HepG2 (cell line): Measurements from ENCODE around the gene SERTAD2. TPM values are rescaled to one million over a fixed set of nuclear protein-coding genes. Genes with fewer than 3 reads are reported as not detected.

ENCODE experiments used
- HHEX ChIP-seq: IDR thresholded peaks from 2 replicates; pipeline ENCODE4 v1.6.1; 2016; ENCODE audit warnings: control low read depth
- KLF13 ChIP-seq: sonication (generic); formaldehyde crosslinking; IDR thresholded peaks from 2 replicates; pipeline ENCODE4 v1.4.0; 2020; ENCODE audit warnings: mild to moderate bottlenecking, missing genetic modification reagents
- MEF2D ChIP-seq: sonication (generic); formaldehyde crosslinking; IDR thresholded peaks from 2 replicates; pipeline ENCODE4 v1.5.1; 2020; ENCODE audit warnings: mild to moderate bottlenecking, missing genetic modification reagents
- RARA ChIP-seq: IDR thresholded peaks from 2 replicates; pipeline ENCODE4 v1.6.1; 2016; ENCODE audit warnings: missing genetic modification reagents, missing compliant biosample characterization
- SNAPC2 ChIP-seq: sonication (generic); formaldehyde crosslinking; IDR thresholded peaks from 2 replicates; pipeline ENCODE4 v1.8.1; 2022; ENCODE audit warnings: mild to moderate bottlenecking, missing genetic modification reagents
- ZNF746 ChIP-seq: sonication (generic); formaldehyde crosslinking; IDR thresholded peaks from 2 replicates; pipeline ENCODE4 v1.8.0; 2022; ENCODE audit warnings: mild to moderate bottlenecking, missing genetic modification reagents
- ZNF788 ChIP-seq: sonication (generic); formaldehyde crosslinking; IDR thresholded peaks from 2 replicates; pipeline ENCODE4 v1.5.0; 2020; ENCODE audit warnings: mild to moderate bottlenecking, missing genetic modification reagents, borderline replicate concordance
- polyA plus RNA-seq, 8 experiments: library from polyadenylated mRNA; depleted of rRNA in 3 of 8; stranded (reverse) in 7 of 8; unstranded in 1 of 8; fragments of >200 nt; fragmentation: Illumina TruSeq in 4 of 8; extraction: Trizol in 4 of 8; gene quantifications; 2 replicates each; pipeline versions ENCODE4 v1.2.1 to v1.2.3, GENCODE V29; 2011 to 2016; ENCODE audit warnings: low read depth in 4 of 8, missing spikeins in 1 of 8, mixed read lengths in 1 of 8; ENCODE audit not compliant: insufficient read depth in 1 of 8
- total RNA-seq, 5 experiments: library from RNA; depleted of rRNA; stranded (reverse); fragments of >200 nt; fragmentation: Illumina TruSeq; extraction: Trizol; gene quantifications; 2 replicates each; pipeline ENCODE4 v1.2.3, GENCODE V29; 2016; ENCODE audit warnings: low read depth in 1 of 5
- TF ChIP-seq, protein P1 (sequence below): sonication (generic); formaldehyde crosslinking; IDR thresholded peaks from 2 replicates; pipeline ENCODE4 v1.5.1; 2020; ENCODE audit warnings: mild to moderate bottlenecking, missing genetic modification reagents, borderline replicate concordance
- TF ChIP-seq, protein P2 (sequence below): sonication (generic); formaldehyde crosslinking; IDR thresholded peaks from 2 replicates; pipeline ENCODE4 v1.5.1; 2020; ENCODE audit warnings: missing genetic modification reagents, mild to moderate bottlenecking, borderline replicate concordance
- TF ChIP-seq, protein P3 (sequence below): IDR thresholded peaks from 2 replicates; pipeline ENCODE4 v1.4.0; 2020; ENCODE audit warnings: mild to moderate bottlenecking, missing genetic modification reagents
- TF ChIP-seq, protein P4 (sequence below): sonication (generic); formaldehyde crosslinking; IDR thresholded peaks from 2 replicates; pipeline ENCODE4 v1.5.1; 2020; ENCODE audit warnings: missing genetic modification reagents, mild to moderate bottlenecking, borderline replicate concordance
- TF ChIP-seq, protein P5 (sequence below): sonication (generic); formaldehyde crosslinking; IDR thresholded peaks from 2 replicates; pipeline ENCODE4 v1.4.0; 2020; ENCODE audit warnings: missing genetic modification reagents

The SERTAD2 gene
- total and polyA plus RNA-seq, 2 of the 13 experiments (the other 11 are each of a cell fraction or from before 2014, with no cell fraction given), result 6.7 to 22.6 TPM

DNA sequence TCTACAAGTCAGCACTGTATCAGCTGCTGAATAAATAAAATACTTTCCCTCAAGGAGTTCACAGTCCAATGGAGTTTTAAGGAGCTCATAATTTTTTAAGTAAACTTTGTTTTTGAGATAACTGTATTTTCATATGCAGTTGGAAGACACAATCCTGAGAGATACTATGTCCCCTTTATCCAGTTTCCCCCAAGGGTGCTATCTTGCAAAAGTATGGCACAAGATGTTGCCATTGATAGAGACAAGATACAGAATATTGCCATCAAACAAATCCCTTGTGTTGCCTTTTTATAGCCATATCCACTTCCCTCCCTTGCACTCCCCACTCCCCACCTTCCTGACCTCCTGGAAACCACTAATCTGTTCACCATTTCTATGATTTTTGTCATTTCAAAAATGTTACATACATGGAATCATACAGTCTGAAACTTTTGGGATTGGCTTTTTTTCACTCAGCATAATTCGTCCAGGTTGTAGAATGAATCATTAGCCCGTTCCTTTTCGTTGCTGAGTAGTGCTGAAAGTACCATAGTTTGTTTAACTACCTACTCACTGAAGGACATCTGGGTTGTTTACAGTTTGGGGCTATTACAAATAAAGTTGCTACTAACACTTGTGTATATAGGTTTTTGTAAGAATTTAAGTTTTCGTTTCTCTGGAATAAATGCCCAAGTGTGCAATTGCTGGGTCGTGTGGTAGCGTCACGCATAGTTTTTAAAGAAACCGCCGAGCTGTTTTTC is 30.2 kb upstream of the SERTAD2 start (continued):
- TF ChIP-seq, protein P1, sequence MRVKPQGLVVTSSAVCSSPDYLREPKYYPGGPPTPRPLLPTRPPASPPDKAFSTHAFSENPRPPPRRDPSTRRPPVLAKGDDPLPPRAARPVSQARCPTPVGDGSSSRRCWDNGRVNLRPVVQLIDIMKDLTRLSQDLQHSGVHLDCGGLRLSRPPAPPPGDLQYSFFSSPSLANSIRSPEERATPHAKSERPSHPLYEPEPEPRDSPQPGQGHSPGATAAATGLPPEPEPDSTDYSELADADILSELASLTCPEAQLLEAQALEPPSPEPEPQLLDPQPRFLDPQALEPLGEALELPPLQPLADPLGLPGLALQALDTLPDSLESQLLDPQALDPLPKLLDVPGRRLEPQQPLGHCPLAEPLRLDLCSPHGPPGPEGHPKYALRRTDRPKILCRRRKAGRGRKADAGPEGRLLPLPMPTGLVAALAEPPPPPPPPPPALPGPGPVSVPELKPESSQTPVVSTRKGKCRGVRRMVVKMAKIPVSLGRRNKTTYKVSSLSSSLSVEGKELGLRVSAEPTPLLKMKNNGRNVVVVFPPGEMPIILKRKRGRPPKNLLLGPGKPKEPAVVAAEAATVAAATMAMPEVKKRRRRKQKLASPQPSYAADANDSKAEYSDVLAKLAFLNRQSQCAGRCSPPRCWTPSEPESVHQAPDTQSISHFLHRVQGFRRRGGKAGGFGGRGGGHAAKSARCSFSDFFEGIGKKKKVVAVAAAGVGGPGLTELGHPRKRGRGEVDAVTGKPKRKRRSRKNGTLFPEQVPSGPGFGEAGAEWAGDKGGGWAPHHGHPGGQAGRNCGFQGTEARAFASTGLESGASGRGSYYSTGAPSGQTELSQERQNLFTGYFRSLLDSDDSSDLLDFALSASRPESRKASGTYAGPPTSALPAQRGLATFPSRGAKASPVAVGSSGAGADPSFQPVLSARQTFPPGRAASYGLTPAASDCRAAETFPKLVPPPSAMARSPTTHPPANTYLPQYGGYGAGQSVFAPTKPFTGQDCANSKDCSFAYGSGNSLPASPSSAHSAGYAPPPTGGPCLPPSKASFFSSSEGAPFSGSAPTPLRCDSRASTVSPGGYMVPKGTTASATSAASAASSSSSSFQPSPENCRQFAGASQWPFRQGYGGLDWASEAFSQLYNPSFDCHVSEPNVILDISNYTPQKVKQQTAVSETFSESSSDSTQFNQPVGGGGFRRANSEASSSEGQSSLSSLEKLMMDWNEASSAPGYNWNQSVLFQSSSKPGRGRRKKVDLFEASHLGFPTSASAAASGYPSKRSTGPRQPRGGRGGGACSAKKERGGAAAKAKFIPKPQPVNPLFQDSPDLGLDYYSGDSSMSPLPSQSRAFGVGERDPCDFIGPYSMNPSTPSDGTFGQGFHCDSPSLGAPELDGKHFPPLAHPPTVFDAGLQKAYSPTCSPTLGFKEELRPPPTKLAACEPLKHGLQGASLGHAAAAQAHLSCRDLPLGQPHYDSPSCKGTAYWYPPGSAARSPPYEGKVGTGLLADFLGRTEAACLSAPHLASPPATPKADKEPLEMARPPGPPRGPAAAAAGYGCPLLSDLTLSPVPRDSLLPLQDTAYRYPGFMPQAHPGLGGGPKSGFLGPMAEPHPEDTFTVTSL (CRISPR knock-in tag), result peak; percentile 53; the same call in 1 of the 2 replicates
- TF ChIP-seq, protein P2, sequence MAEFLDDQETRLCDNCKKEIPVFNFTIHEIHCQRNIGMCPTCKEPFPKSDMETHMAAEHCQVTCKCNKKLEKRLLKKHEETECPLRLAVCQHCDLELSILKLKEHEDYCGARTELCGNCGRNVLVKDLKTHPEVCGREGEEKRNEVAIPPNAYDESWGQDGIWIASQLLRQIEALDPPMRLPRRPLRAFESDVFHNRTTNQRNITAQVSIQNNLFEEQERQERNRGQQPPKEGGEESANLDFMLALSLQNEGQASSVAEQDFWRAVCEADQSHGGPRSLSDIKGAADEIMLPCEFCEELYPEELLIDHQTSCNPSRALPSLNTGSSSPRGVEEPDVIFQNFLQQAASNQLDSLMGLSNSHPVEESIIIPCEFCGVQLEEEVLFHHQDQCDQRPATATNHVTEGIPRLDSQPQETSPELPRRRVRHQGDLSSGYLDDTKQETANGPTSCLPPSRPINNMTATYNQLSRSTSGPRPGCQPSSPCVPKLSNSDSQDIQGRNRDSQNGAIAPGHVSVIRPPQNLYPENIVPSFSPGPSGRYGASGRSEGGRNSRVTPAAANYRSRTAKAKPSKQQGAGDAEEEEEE (CRISPR knock-in tag), result no peak
- TF ChIP-seq HHEX, result no peak
- TF ChIP-seq SNAPC2 (CRISPR knock-in tag), result no peak
- no peak for TF ChIP-seq KLF13
- TF ChIP-seq RARA (CRISPR knock-in tag), result no peak
- TF ChIP-seq, protein P3, sequence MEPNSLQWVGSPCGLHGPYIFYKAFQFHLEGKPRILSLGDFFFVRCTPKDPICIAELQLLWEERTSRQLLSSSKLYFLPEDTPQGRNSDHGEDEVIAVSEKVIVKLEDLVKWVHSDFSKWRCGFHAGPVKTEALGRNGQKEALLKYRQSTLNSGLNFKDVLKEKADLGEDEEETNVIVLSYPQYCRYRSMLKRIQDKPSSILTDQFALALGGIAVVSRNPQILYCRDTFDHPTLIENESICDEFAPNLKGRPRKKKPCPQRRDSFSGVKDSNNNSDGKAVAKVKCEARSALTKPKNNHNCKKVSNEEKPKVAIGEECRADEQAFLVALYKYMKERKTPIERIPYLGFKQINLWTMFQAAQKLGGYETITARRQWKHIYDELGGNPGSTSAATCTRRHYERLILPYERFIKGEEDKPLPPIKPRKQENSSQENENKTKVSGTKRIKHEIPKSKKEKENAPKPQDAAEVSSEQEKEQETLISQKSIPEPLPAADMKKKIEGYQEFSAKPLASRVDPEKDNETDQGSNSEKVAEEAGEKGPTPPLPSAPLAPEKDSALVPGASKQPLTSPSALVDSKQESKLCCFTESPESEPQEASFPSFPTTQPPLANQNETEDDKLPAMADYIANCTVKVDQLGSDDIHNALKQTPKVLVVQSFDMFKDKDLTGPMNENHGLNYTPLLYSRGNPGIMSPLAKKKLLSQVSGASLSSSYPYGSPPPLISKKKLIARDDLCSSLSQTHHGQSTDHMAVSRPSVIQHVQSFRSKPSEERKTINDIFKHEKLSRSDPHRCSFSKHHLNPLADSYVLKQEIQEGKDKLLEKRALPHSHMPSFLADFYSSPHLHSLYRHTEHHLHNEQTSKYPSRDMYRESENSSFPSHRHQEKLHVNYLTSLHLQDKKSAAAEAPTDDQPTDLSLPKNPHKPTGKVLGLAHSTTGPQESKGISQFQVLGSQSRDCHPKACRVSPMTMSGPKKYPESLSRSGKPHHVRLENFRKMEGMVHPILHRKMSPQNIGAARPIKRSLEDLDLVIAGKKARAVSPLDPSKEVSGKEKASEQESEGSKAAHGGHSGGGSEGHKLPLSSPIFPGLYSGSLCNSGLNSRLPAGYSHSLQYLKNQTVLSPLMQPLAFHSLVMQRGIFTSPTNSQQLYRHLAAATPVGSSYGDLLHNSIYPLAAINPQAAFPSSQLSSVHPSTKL (CRISPR knock-in tag), result peak; percentile 65
- no peak for TF ChIP-seq ZNF746 (CRISPR knock-in tag)
- TF ChIP-seq MEF2D, result no peak
- TF ChIP-seq, protein P4, sequence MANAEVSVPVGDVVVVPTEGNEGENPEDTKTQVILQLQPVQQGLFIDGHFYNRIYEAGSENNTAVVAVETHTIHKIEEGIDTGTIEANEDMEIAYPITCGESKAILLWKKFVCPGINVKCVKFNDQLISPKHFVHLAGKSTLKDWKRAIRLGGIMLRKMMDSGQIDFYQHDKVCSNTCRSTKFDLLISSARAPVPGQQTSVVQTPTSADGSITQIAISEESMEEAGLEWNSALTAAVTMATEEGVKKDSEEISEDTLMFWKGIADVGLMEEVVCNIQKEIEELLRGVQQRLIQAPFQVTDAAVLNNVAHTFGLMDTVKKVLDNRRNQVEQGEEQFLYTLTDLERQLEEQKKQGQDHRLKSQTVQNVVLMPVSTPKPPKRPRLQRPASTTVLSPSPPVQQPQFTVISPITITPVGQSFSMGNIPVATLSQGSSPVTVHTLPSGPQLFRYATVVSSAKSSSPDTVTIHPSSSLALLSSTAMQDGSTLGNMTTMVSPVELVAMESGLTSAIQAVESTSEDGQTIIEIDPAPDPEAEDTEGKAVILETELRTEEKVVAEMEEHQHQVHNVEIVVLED (CRISPR knock-in tag), result peak; percentile 35; the same call in 1 of the 2 replicates
- TF ChIP-seq, protein P5, sequence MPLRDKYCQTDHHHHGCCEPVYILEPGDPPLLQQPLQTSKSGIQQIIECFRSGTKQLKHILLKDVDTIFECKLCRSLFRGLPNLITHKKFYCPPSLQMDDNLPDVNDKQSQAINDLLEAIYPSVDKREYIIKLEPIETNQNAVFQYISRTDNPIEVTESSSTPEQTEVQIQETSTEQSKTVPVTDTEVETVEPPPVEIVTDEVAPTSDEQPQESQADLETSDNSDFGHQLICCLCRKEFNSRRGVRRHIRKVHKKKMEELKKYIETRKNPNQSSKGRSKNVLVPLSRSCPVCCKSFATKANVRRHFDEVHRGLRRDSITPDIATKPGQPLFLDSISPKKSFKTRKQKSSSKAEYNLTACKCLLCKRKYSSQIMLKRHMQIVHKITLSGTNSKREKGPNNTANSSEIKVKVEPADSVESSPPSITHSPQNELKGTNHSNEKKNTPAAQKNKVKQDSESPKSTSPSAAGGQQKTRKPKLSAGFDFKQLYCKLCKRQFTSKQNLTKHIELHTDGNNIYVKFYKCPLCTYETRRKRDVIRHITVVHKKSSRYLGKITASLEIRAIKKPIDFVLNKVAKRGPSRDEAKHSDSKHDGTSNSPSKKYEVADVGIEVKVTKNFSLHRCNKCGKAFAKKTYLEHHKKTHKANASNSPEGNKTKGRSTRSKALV, result no peak
- no peak for TF ChIP-seq ZNF788 (CRISPR knock-in tag)
